ENCODE results near the gene CHST3. TPM values are rescaled to one million over a fixed set of nuclear protein-coding genes. Genes with fewer than 3 reads are reported as not detected.

Gene CHST3
- total RNA-seq, 1 experiment from 2014 or later, result 22.4 TPM

DNA sequence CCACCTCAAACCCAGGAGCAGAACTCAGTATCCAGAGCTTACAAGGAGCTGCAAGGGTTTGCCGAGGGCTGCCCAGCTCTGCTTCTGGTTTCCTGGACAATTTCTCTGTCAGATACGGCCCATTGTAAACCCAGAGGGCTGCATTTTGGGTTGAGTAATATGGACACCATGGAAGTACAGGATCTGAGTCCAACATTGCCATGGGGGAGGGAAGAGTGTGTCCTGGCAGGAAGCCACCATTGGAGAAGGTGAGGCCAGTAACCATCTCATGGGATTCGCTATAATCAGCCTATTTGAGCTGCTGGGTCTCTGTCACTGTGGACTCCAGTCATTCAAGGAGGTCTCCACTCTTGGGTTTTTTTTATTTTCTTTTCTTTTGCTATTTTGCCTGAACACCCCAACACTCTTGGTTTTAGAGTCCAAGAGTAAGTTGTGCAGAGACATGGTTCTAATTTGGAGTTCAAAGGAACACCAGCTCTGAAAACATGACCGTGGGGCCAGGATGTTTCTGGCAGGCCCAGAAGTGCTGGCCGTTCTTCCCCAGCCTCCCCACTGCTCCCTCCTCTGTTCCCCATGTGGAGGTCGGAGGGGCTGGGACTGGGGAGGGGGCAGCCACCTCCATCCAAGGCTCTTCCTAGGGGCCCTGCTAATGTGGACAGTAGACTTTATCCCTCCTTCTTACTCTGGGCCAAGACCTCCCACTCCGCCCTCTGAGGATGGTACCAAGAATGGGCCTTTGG is 46.2 kb downstream of the CHST3 start:
- no peak for DNase-seq (ENCODE audit: low read depth)

DNA sequence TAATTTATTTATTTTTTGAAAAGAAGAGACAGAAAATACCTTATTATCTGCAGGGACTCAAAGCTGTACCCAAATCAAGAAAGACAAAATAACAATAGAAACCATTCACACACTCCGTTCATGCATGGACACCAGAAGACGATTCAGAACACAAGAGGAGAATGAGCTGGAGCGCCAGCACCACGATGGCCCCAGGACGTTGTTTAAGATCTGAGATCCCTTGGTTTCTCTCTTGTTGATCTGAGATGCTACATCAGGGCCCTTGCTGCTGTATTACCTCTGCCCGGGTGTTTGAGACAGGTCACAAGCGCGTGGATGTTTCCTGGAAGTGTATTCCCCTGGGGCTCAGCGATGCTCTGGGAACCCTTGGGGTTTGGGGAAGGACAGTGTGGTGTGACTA is 46.8 kb downstream of the CHST3 start:
- no peak for DNase-seq (ENCODE audit: low read depth)

DNA sequence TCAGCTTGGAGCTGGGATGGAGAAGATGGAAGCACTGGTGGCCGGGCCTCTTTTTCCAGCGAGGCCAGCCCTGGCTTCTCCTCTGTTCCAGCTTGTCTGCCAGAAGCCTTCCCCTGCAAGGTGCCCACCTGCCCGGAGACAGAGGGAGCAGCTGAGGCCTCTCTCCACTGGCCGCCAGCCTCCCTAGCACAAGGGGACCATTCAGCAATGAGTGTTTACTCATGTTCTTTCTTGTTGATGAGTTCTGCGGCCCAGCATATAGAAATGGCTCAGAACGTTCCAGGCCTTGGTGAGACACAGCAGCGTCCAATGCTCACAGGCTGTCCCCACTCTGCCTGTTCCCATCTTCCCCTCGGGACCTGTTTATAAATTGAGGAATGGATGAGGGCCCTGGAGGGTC is 47.3 kb downstream of the CHST3 start:
- no peak for DNase-seq (ENCODE audit: low read depth)

DNA sequence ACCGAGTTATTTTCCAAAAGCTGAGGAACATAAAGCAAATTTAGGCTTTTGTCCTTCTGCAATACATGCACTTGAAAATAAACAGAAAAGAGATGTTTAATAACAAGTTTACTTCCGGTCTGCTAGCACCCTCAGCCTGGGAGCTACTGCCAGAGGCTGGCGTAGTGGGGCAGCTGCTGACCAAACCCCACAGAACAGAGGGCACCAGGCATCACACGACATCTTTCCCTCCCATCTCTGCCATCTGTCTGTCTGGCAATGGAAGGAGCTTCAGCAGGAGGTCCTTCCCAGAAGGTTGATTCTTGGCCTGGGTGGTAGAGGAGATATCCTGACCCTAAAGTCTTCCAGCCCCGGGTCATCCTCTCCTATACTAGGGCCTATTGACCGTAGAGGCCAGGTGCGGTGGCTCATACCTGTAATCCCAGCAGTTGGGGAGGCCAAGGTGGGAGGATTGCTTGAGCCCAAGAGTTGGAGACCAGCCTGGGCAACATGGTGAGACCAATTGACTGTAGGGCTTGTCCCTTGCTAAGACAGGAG is 47.8 kb downstream of the CHST3 start:
- DNase-seq (ENCODE audit: low read depth), result no peak

DNA sequence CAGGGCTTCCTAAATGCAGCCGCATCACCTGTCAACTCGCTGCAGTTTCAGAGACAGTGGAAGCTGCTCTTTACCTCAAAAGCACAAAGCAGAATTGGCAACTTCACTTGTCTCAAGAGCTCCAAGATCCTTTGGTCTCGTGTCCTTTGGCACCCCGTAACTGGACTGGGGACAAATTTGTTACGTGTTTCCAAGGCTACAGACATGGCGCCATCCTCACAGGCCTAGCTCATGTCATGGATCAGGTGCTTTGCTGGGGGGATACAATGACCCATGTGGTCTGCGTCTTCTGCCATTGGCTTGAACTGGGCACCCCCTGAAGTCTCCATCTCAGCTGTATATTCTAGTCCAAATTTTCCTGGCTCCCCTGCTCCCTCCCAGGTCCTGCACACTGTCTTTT is 48.6 kb downstream of the CHST3 start:
- no peak for DNase-seq (ENCODE audit: low read depth)

DNA sequence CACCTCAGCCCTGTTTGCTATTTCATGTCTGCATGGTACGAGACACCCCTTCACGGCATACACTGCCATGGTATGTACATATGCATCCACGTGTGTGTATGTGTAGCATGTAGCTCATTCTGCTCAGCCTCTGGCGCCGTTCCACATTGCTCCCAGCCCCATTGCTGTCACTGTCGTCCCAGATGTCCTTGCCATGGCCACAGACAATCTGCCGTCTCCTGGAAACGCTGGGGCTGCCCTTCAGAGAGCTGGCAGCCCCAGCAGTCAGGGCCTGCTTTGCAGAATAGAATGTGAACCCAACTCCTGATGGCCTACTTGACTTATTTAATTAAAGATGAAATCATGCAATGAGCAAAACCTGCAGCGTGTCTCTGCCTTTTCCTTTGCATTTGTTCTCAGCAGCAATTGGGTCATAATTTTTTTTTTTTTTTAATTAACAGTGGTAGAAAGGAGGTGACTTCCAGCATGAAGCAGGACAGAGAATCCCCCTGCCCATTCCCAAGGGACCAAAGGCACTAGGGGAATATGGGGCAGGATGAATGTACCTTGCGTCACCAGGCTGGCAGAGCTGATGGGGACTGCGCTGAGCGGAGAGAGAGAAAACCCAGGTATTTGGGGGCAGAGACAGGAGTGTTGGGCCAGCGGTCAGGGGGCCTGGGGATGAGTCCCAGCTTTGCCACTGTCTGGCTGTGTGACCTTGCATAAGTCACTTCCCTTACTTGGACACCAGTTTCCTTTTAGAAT is 49.2 kb downstream of the CHST3 start:
- no peak for DNase-seq (ENCODE audit: low read depth)

DNA sequence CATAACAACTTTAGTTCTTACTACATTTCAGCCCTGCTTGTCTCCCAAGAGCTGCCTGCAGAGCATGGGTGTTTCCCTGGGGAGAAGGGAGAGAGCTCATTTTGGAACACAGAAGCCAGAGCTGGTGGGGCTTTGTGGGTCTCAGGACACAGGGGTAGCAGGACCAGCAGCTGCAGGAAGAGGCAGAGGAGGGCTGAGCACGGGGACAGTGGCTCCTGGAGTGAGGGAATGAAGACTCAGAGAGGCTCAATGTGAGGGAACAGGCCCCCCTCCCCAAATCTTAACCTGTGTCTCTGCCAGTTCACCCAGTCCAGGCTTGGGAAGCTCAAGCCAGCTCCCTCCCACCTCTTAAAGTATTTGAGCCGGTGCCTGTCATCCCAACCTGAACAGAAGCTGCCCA is 50.0 kb downstream of the CHST3 start:
- no peak for DNase-seq (ENCODE audit: low read depth)

DNA sequence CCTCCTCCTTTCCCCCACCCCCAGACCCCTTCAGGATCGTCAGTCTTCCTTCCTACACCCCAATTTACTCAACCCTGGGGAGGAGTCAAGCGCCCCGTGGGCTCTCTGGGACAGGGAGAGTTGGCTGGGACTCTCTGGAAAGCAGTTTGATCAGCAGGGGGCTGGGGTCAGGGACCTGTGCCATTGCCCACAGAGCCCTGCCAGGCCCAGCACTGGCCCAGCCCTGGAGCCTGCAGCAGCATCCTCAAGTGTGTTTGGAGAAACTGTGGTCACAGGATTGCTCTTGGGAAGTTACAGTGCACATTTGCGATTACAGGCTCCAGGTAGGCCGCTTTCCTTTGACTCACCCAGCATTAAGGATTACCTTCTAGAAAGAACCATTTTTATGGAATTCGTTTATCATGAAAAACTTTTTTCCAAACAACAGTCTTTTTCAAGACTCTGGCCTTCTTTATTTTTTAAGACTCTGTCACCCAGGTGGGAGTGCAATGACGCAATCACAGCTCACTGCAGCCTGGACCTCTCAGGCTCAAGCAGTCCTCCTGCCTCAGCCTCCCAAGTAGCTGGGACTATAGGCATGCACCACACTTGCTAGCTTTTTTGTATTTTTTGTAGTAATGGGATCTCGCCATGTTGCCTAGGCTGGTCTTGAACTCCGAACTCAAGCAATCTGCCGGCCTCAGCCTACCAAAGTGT is 50.7 kb downstream of the CHST3 start:
- DNase-seq (ENCODE audit: low read depth), result no peak

DNA sequence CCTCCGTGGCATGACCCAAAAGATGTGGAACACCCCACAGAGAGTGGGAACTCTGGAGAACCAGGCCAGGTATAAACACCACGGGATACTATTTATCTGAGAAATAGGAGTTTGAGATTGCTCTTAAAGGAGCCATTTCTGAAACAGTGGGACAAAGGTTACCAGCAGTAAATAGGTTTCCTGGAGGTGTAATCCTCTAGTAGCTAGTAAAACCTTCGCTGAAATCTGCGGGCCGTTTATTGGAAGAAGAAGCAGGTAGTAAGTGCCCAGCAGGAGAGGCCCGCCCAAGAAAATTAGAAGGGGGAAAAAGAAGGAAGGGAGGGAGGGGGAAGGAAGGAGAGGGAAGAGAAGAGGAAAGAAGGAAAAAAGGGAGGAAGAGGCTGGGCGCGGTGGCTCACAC is 51.6 kb downstream of the CHST3 start:
- no peak for DNase-seq (ENCODE audit: low read depth)

DNA sequence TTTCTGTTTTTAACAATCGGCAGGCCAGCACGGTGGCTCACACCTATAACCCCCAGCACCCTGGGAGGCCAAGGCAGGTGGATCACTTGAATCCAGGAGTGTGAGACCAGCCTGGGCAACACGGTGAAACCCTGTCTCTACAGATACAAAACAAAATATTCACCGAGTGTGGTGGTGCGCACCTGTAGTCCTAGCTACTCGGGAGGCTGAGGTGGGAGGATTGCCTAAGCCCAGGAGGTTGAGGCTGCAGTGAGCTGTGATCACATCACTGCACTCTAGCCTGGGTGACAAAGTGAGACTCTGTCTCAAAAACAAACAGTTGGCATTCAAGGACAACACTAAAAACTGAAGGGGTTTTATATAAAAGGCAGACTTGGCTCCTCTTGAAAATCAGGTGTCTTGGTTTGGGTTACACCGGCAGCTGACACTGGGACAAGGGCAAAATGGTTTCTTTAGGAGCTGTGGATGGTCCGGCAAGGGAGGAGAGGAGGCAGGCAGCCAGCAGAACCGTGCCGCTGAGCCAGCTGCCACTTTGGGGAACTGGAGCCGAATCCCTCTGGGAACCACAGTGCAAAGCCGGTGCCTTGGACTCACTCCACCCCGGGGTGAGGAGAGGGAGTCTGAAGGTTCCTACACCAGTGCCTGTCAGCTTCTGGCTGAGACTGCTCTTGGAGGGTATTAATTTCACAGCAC is 52.6 kb downstream of the CHST3 start:
- no peak for DNase-seq (ENCODE audit: low read depth)

DNA sequence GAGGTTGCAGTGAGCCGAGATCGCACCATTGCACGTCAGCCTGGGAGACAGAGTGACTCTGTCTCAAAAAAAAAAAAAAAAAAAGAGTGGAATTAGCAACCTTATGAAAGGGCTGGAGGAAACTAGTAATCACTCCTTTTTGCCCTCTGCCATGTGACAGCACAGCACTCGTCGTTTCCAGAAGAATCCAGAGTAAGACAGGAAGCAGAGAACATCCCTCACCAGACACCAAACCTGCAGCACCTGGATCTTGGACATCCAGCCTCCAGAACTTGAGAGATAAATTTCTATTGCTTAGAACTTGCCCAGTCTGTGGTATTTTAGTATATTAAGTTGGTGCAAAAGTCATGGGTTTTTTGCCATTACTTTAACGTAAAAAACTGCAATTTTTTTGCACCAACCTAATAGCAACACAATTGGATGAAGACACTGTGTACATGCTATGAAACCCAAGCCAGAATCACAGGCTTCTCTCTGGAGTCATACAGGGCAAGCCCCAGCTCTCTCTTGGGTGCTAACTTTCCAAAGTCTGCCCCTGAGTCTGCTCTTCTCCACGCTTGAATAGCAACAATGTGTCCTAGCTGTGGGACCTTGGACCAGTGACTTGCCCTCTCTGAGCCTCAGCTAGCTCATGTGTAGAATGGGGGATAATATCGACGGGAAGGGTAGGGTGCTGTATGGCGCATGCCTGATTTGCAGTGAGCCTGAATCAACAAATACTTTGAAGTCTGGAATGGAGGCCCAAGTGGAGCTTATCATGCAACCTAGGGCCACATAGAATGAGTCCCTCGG is 55.1 kb downstream of the CHST3 start:
- DNase-seq (ENCODE audit: low read depth), result no peak

DNA sequence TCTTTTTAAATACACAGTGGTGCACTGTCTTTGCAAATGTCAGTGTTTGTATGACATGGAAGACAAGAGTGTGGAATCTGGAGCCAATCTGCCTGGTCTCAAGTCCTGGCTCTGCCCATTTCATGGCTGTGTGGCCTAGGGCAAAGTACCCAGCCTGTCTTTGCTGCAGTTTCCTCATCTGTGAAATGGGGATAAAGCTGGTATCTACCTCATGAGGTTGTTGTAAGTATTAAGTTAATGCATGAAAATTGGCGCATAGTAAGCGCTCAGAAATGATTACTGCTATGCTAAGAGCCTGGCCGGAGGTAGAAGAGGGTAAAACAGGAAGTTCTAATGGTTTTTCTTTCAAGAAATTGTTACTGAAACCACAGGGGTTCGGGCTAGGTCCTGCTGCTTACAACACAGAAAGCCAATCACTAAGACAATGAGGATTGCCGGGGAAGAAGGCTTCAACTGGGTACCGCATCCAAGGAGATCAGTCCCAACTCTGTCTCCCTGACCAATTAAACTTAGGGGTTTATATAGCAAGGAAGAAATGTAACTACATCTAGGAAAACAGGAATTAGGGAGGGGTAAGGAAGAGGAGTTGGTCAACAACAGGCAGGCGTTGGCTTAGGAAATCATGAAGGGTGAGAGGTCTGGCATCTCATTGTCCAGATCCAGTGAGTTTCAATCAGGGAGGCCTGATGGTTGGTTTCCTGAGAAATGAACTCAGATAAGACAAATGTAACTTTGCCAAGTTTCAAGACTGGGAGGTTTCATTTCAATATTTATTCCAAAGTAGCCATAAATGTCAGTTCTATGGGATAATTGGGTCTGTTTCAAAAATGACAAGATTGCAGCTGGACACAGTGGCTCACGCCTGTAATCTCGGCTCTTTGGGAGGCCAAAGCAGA is 57.0 kb downstream of the CHST3 start:
- no peak for DNase-seq (ENCODE audit: low read depth)

DNA sequence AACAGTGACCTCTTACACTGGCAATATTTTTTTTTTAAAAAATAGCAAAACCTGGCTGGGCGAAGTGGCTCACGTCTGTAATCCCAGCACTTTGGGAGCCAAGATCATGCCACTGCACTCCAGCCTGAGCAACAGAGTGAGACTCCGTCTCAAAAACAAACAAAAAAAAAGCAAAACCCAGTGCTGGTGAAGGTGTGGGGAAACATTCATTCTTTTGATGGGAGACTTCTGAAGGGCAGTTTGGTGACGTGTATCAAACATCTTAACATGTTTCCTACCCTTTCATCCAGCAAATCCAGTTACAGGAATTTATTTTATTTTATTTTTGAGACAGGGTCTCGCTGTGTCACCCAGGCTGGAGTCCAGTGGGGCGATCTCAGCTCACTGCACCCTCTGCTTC is 58.0 kb downstream of the CHST3 start:
- DNase-seq (ENCODE audit: low read depth), result no peak

DNA sequence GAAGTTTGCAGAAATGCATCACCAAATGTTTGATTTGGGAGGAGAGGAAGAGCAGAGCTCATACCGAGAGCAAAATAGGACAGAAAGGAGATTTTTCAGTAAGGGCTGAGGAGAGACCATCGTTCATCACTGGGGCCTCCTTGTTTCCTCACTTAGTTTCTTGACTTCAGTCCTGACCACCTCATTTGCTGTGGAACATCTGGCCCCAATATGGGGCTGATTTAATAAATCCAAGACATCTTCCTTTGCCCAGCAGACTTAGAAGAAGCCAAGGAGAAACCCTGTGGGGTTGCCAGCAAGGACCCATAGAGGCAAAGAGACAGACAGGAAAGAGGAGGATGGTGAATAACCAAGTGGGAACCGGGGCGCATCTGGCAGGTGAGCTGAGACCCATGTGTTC is 60.4 kb downstream of the CHST3 start:
- DNase-seq (ENCODE audit: low read depth), result no peak

DNA sequence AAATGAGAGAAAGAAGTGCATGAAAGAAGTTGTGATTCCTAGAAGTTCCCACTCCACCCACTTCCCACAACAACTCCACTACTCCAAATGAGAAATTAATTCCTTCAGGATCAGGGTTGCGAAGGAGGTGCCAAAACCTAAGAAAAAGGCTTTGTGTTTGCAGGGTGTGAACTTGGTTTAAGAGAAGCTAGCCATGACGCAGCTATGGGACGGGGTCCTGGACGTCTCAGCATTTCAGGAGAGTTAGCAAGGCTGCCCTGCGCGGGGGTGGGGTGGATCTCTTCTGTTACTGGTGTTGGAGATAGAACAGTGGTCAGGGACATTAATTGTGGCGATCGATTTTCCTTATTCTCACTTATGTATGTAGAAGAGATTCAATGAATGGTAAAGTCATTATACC is 61.2 kb downstream of the CHST3 start:
- no peak for DNase-seq (ENCODE audit: low read depth)

DNA sequence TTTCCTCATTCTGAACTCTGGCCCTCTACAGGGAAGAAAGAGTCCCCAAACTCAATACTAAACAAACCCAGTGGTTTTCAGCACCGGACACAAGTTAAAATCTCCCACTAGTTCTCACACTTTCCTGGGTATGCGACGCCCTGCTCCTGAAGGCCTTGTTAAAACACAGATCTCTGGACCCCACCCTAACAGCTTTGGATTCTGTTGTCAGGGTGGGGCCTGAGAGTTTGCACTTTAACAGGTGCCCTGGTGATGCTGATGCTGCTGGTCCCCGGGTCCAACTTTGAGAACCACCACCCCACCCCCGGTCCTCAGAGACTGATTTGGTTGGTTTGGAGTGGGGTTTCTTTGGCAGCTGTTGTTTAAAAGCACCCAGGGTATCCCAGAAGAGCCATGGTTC is 61.6 kb downstream of the CHST3 start:
- no peak for DNase-seq (ENCODE audit: low read depth)

DNA sequence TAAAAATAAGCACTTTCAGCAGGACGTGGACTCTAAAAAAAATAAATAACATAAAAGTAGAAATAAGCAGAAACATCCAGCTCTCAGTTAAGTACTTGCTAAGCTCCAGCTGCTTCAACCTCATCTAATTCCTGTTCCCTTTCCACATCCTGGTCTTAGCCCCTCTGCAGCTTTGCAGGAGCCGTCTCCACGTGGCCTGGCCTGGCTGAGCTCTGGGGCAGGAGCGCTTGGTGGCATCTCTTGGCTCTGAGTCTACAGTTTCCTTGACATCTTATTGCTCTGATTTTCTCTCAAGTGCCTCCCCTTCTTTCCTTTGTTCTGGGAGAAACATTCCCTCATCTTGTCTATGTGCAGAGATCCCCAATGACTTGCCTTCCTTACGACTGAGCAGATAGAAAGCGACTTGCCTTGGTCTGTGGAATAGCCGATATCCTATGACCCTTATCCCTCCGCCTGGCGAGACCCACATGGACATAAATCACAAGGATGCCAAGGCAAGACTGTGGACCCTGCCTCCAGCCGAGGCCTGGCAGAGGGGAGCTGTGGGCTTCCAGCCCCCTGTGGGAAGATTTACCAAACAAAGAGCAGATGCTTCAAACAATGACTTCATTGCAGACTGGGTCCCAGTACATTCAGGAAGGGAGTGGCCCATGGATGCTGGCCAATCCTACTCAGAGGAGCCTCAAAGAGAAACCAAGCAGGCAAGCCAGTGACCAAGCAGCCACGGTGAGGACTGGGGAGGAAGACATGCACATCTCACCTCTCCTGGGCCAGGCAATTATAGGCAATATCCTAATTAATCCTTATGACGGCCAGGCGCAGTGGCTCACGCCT is 62.3 kb downstream of the CHST3 start:
- peak; percentile 66 for DNase-seq (ENCODE audit: low read depth)

DNA sequence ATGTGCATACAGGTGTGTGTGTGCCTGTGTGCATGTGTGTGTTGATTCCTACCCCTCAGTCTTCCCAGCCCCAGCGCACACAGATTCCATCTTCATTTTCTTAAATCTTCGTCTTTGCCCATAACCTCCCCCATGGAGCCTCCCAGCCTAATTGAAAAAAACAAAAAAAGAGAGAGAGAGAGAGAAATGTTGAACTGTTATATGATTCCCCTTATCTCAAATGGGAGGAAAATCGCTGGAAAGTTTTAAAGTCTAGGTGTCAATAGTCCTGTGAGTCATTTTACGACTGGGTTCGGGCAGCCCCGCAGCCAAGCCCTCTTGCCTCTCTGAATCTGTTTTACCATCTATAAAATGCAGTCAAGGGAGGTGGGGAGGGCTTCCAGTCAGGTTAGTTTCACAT is 63.3 kb downstream of the CHST3 start:
- DNase-seq (ENCODE audit: low read depth), result peak; percentile 83

DNA sequence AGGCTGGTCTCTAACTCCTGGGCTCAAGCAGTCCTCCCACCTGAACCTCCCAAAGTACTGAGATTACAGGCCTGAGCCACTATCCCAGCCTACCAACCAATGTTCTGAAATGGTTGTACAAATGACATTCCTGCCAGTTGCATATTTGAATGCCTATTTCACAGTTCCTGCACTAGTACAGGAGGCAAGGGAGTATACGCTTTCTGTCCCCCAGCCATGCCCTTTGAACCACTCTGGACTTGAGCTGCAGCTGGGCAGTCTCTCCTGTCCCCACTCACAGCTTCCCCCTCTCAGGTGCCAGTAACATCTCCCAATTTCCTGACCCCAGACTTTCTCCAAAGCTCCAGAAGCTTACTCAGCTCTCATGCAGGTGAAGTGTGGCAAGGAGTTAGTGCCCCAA is 65.2 kb downstream of the CHST3 start:
- no peak for DNase-seq (ENCODE audit: low read depth)

Measured in M059J (cell line).